Activated CD4-positive, alpha-beta T cell treated with anti-CD3 and anti-CD28 coated beads, Interleukin-2, amount 50 U/mL, for 24 hours (primary cell): ENCODE results near the gene UBE2E3.
"Not testable (repeated sequence)": the region's sequence is repeated elsewhere in the genome, so short reads cannot be mapped to it uniquely, and the experiment has no call there.

Experiments used
- DNase-seq, 2 donors: peaks; one replicate each; pipeline ENCODE4 v3.0.0-alpha.2; 2020; ENCODE audit warnings: low read depth in 1 of 2, low spot score in 1 of 2

The UBE2E3 gene

DNA sequence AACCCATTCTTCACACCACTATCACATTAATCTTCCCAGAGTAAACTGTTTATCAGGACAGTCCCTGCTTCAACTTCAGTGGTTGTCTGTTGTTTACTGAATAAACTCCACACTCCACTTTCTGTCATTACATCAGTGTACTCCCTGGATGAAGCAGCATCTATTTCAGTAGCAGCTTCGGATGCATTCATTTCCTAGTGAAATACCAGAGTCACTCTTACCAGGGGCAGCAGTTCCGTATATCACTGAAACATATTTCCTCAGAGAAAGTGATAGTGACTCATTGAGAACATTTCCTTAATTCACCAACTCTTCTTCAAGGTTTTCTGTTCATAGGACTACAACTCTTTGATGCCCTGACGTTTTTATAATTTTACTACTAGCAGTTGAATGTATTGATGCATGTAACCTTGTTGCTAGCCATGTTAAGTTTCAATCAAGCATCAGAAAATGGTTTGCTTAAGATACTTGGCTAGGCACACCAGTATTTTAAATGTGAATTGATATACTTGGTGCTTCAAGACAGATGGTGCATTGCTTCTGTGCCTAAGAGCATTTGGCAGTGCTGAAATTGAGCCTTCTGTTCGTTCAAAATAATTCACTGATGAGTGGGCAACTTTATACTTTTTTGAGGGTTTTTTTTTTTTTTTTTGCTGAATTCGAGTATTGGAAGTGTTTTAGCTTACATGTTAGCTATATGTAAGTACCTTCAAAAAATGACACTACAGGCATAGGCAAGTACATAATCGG lies 92.3 kb downstream of the UBE2E3 start:
- no peak for DNase-seq

DNA sequence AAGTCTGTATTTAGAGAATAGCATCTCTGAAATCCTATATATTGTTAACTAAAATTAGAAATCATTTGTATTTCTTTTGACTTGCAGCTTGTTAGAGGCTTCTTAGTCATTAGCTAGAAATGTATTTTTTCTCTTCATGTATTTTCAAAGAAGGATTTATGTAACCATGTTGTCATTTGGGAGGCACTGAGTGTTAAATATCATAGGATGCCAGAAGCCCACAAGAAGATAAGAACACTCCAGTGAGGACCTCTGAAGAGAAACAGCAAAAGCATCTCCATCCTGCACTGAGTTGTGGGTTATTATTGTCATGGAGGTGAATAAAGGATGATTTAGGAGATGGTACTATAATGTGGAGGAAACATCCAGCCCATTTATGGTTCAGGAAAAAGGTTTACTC lies 93.5 kb downstream of the UBE2E3 start:
- no peak for DNase-seq

DNA sequence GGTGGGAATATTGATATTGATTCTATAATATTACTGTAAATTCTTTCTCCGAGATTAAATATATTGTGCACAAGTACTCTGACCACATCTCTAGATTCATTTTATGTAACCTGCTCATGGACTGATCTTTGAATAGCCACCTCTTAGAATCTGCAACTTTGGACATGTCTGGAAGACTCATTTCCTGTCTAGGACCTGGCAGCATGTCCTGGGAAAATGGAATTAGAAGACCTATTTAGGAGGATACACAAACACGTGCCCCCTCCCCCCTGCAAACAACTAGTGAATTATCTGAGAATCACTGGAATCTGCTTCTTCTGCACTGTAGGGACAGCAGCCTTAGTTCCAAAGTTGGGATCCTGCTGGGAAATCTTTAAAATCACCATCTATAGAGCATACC lies 94.1 kb downstream of the UBE2E3 start:
- DNase-seq, result no peak

DNA sequence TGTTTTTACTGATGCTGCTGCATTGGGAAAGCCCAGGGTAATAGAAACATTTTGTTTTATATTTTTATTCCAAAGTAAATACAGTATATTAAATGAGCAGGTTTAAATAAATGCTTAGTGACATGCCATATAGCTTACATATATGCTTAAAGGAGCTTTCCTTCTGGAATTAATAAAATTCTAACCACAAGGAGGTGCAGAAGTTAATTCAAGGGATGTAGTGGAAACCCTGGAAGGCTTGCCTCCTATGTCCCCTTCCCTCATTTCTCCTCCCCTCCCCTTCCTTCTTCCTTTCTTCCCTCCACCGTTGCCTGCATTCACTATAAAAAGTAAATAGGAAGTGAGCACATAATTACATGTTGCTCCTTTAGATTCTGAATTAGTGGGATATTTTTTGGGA lies 96.3 kb downstream of the UBE2E3 start:
- no peak for DNase-seq

DNA sequence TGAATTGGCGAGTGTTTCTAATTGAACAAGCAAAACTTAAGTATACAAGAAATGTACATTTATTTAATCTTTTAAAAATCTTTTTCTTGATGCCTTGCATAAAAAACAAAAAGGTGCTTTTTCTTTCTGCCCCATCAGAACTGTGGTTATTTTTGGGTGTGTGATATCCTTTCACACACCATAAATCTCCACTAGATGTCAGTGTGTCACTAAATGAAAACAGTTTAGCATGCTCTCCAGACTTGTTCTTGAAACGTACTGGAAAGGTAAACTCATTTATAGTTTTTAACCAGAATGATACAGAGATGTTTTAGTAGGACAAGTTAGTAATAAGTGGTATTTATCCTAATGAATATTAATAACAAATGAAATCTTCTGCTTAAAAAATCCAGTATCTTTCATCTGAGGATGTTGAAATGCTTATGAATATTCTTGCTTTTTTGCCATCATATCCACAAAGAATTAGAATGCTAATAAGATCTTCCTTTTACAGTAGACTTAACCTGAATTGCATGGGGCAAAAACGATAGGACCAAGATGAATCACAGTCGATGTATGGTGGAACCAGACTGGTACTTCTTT lies 96.8 kb downstream of the UBE2E3 start:
- DNase-seq, result peak in 1 of 2 donors; percentile 33

DNA sequence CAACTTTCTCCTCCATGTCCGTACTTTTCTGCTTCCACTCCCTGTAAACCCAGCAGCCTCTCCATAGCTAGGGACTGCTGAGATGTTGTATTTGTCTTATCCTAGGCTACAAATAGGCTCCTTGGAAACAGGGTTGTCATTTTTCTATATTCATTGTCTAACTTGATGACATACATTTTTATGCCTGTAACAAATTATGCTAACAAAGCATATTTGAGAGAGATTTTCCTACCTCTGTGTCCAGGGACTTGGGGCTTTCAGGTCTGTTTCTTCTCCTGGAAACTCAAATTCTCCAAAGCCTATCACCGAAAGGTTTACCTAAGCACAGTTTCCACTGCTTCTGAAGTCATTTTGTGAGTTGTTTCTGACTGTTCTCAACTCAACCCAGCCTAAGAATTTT lies 102.7 kb downstream of the UBE2E3 start:
- DNase-seq, result no peak

DNA sequence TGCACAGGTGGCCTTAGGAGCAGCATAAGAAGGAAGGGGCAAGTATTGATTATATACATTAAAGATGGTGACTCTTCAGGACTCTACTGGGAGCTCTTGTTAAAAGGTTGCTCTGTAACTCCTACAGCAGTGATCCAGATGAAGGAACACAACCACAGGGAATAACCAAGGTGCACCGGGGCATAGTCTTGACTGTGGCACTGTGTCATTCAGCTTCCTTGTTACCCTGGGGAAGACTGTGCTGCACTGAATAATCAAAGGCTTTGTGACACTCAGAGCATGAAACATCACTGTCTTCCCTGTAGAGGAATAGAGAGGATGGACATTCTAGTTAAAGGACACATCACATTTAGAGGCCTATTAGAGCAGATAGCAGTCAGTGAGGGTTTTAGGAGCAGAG lies 105.3 kb downstream of the UBE2E3 start:
- DNase-seq, result no peak

DNA sequence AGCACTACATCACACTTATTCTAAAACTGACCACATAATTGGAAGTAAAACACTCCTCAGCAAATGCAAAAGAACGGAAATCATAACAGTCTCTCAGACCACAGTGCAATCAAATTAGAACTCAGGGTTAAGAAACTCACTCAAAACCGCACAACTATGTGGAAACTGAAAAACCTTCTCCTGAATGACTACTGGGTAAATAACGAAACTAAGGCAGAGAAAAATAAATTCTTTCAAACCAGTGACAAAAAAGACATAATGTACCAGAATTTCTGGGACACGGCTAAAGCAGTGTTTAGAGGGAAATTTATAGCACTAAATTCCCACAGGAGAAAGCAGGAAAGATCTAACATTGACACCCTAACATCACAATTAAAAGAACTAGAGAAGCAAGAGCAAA lies 111.5 kb downstream of the UBE2E3 start:
- DNase-seq, result not testable (repeated sequence)

DNA sequence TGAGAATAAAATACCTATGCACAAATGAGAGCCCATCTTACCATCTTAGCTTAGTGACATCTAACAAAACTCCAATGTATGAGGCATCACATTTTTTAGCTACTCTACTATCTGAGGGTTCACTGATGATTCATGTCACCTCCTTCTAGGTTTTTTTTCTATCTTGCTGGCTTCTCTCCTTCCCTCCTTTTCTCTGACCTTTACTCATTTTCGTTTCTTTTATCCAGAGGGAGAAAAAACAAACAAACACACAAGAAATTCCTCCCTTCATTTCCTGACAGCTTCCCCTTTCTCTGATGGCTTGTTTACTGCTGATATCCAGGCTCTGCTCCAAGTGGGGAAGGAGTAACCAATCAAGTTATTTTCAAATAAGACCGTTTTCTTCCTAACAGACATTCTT lies 115.1 kb downstream of the UBE2E3 start:
- DNase-seq, result no peak

DNA sequence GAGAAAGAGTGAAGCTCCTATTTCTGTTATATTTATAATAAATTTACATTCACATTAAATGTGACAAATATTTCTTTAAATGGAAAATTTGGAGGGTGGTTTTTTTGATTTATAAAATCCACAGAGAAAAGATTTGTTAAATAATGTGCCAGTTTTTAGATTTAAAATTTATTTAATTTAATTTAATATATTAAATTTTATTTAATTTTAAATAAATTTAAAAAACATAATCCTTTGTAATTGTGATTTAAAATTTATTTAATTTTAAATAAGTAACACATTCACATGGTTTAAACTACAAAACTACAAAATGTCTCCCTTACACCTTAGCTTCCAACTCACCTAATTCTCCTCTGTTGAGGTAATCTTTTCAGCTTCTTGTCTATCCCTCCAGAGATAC lies 123.3 kb downstream of the UBE2E3 start:
- DNase-seq, result no peak

DNA sequence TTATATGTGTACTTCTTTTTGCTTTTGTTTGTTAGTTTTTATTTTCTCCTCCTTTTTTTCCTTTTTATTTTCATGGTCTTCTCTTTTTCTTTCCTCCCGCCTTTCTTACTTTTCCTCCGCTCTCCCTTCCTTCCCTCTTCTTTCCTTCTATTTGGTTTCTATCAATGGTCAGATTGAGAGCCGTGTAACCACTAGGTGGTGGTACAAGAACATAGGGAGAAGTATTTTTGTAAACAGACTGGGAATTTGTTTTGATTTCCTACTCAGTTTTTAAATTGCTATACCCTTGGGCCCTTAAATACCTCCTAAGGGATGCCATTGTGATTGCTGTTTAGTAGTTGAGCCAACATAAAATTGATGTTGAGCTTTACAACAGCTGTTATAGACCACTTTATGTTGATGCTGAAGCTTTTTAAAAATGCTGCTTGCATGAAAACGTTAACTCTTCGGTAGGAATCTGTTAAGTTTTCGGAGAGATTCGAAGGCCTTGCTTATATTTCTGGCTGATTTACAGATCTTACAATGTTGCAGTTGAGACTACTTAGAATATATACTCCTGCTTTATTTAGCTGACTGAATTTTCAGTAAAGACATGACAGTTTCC lies 124.2 kb downstream of the UBE2E3 start:
- DNase-seq, result no peak

DNA sequence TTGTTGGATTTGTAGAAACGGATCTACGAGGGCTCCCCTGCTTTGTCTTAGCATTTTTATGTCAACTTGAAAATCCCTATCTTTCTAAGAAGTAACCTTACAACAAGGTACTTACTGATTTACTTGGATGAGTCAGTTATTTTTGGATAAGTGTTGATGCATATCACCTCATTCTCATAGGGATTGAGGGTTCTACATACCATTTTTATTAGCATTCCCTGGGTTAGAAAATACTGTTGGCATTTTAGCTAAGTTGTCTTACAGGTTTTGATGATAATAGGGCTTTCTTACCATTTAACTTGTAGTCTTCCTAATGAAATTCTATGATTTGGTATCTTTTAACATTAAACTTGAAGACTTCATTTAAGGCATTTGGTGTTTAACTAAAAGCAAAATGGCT lies 125.2 kb downstream of the UBE2E3 start:
- no peak for DNase-seq

DNA sequence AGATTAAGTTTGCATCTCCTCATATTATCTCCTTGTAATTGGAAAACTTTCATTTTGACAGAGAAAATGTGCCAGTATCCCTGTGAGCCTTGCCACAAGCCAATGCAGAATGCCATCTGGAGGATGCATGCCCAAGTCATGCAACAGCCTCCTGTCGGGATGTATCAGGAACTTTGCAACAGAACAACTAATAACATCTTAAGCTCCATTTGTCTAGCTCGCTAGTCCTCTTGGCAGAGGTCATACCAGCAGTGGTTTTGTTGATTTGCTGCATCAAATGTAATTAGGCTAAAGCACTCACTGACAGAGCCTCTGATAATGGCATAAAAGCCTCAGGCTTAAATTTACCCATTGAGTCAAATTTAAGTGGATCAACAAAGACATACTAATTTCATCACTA lies 125.8 kb downstream of the UBE2E3 start:
- no peak for DNase-seq

DNA sequence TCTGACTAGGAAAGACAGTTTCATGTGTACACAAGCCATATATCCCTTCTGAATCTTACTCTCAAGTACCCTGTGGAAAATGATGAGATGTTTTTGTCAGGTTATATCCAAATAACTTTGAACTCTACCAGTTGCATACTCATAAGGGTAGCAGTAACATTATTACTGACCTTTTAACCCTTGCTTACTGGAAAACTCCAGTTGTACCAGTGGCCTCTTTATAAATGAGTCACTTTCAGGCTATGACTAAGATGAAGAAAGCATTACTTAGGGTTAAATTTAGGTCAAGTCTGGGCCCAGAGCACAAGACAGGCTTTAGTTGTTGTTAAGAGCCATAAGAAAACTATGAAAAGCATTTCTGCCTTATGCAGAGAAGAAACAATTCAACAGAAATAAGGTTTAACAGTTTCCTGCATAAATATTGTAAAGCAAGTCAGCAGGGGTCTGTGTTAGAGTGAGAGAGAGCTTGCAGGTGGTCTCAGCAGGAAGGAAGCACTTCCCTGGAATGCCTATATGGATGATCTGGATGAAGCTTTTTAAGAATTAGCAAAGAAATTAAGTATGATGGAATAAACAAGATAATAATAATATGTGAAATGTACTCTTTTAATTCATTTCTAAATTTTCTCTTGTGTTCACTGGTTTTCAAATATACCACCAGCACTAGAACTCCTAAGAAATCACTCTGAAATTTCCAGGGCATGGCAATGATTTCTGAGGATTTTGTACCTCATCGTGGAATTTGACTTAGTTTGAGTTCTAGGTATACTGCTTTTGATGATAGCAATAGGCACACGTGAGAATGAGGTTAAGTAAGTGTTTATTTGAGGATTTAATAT lies 126.6 kb downstream of the UBE2E3 start:
- peak in 1 of 2 donors; percentile 23 for DNase-seq

DNA sequence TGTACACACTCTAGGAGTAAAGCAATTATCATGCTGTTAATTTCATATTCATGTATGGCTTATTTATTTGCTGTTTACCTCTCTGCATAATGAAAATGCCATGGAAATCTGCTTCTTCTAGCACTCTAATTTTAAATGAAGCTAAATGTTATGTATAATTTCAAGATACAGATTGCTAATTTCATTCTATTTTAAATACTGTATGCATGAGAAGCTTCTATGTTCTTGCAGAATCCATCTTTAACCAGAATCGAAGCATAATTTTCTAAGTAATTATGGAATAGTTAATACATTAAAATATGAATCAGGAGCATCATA lies 127.2 kb downstream of the UBE2E3 start:
- no peak for DNase-seq

DNA sequence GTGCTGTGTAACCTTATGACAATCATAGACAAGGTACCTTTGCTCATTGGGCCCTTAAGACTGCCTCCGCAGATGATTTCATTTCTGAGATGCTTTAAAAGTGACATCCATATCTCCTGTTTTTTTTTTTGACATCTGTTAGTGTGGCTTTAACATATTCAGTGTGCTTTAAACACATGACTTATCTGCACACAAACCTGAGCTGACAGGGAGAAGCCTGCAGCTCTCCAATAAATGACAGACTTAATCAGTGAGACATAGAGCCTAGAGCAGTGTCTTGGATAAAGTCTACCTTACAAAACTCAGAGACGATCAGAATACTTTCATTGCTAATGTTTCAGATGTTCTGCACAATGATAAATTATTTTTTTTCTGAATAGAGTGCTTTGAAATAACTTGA lies 130.7 kb downstream of the UBE2E3 start:
- no peak for DNase-seq

DNA sequence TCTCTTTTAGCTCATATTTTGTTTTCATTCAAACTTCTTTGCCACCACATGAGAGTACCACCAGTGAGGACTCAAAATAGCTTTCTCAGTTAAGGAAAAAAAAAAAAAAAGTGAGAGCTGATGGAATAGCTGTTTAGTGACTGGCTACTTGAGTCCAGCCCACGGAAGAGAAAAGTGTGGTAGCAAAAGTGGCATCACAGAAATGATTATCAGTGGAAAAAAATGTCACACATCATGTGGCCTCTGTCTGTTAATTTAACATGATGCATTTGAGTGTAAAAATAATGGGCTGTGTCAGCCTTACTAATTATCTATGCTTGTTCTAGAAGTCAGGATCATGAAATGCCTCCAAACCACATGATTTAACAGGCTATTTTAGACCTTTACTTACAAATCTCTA lies 132.5 kb downstream of the UBE2E3 start:
- no peak for DNase-seq
